ENCODE measurements around the gene BORA.
"Not testable (repeated sequence)": the region's sequence is repeated elsewhere in the genome, so short reads cannot be mapped to it uniquely, and the experiment has no call there.

Gene BORA

DNA sequence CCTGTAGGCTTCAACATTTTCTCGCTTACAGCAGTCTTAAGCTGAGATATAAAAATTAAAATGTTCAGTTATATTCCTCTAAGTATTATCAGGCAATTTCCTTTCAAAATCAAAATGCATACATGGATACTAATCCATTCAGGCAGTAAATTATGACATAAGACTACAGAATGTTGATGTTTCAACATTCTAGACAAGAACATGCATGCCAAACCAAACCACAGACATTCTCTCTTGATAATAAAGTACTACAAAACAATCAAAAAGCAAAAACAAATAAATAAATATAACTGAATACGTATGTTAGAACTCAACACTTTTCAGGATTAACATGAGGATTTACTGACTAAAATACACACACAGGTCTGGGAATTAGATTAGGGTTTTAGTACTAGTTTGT, 46.3 kb downstream of the BORA start:
- DNase-seq: peak; percentile 11

GRCh38 chr13:72781451-72782439, 54.0 kb downstream of the BORA start, which contains the start of the genes DIS3 and PIBF1:
Gene DIS3, minus strand, starts transcription at chr13:72781900. Its CDS starts 68 bp downstream, at chr13:72781832.
Gene PIBF1, plus strand, starts transcription at chr13:72782133. Its CDS starts 1,337 bp downstream, at chr13:72783470.
- DNase-seq: peak; percentile 98

DNA sequence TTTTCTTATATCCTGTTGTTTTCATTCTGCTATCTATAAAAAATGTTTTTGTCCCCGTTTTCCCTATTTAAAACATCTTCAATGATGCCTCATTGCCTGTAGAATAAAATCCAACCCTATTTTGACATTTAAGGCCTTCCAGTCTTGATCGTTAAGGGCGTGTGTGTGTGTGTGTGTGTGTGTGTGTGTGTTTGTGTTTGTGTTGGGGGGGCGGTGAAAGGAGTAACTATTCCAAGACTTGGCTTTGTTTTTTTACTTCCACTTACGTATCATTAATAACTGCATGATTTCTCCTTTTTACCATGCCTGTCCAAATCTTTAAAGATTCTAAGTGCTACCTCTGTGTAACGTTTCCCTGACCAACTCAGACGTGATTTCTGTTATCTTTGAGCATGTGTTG, 55.0 kb downstream of the BORA start:
- DNase-seq: peak; percentile 13

GRCh38 chr13:72784679-72785078, 57.0 kb downstream of the BORA start:
- not testable (repeated sequence) for DNase-seq

DNA sequence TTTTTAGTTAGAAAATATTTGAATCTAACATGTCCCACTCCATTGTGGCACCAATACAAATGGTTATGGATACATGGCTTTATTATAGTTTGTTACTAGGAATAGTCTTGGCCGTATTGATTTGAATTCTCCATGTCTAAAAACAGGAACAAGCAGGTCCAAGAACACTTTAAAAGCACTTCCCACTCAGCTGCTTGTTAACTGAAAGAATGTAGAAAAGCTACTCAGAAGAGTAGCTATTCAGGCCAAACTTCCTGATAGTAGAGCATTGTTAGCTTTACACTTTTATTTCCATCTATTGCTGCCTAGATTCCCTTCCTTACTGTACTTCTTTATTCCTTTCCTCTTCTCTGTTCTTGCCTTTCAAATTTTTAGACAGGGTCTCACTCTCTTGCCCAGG, 61.1 kb downstream of the BORA start:
- DNase-seq: no peak

DNA sequence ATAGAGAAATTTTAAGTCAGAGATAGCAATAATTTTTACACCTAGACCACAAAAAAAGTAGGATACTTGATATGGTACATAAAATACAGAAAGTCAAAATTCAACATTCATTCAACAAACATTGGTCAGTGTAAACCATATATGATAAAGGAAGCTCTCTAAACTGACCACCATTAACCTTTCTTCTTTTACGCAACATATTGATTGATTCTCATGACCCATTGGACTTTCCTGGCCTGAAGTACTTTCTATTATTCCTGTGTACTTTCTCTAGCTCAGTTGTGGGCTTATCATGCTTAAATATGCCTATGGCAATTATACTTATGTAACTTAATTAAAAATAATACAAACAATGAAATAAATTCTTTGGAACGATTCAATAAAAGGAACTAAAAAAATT, 64.9 kb downstream of the BORA start:
- no peak for DNase-seq

DNA sequence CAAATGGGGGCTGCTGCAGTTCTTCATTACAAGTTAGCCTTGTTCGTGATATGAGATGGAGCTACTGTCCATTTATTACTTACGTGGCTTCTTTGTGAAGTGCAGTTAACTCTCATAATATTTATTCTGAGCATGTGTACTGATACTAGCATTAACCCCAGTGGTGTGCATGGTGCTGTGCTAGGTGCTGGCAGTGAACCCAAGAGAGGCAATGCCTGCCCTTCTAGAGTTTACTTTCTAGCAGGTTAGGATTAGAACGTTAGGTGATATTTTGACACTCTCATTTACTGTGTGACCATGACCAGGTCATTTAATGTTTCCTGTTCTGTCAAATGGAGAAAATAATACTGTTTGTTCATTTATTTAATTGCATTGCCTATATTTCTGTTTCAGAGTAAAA, 71.1 kb downstream of the BORA start:
- no peak for DNase-seq

- DNase-seq: no peak
Observed at GRCh38 chr13:72804301-72804700, 76.6 kb downstream of the BORA start.

All from fibroblast of skin of right quadriceps (primary cell).